Measurements from ENCODE around the gene PCDHB2. TPM values are rescaled to one million over a fixed set of nuclear protein-coding genes. Genes with fewer than 3 reads are reported as not detected.
"Not testable (repeated sequence)": the region's sequence is repeated elsewhere in the genome, so short reads cannot be mapped to it uniquely, and the experiment has no call there.

The PCDHB2 gene
- total and polyA plus RNA-seq, 7 donors: 0.30 to 1.6 (median 0.88) TPM

DNA sequence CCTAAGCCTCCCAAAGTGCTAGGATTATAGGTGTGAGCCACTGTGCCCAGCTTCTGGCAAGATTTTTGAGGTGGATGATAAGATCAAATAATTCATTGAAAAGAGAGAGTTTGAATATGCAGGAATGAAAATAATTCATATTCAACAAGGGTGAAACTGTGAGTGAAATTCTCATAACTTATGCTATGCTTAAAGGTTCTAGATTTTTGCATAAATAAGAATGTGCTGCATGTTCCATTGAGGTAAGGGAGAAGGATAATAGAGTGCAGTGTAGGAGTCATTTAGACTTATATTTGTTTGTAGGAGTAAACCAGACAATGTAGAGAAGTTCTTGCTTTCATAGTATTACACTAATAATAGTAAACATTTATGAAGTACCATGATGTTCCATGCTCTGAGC lies 12.2 kb upstream of the PCDHB2 start:
- Histone ChIP-seq H3K27me3 (ENCODE audit: insufficient read depth in 3 of 3, low read length in 2 of 3) (peaks cover 5 to 16% (median 6%) of the 10 kb centered on the region in 3 donors), H3K4me1 (no peaks in the 10 kb centered on the region), H3K36me3 (ENCODE audit: insufficient read depth in 1 of 2, low read depth in 1 of 2) (no peaks in the 10 kb centered on the region), H3K9me3 (peaks cover 4% of the 10 kb centered on the region), H3K4me3 (no peak overlapping the region), H3K27ac (no peak overlapping the region)
- TF ChIP-seq, protein P1, sequence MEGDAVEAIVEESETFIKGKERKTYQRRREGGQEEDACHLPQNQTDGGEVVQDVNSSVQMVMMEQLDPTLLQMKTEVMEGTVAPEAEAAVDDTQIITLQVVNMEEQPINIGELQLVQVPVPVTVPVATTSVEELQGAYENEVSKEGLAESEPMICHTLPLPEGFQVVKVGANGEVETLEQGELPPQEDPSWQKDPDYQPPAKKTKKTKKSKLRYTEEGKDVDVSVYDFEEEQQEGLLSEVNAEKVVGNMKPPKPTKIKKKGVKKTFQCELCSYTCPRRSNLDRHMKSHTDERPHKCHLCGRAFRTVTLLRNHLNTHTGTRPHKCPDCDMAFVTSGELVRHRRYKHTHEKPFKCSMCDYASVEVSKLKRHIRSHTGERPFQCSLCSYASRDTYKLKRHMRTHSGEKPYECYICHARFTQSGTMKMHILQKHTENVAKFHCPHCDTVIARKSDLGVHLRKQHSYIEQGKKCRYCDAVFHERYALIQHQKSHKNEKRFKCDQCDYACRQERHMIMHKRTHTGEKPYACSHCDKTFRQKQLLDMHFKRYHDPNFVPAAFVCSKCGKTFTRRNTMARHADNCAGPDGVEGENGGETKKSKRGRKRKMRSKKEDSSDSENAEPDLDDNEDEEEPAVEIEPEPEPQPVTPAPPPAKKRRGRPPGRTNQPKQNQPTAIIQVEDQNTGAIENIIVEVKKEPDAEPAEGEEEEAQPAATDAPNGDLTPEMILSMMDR (IDR thresholded peaks at IDR 0.05): no peak
- intact Hi-C loops (cut with DNase I): no loop called here
- ATAC-seq (no peak), DNase-seq (no peak)

DNA sequence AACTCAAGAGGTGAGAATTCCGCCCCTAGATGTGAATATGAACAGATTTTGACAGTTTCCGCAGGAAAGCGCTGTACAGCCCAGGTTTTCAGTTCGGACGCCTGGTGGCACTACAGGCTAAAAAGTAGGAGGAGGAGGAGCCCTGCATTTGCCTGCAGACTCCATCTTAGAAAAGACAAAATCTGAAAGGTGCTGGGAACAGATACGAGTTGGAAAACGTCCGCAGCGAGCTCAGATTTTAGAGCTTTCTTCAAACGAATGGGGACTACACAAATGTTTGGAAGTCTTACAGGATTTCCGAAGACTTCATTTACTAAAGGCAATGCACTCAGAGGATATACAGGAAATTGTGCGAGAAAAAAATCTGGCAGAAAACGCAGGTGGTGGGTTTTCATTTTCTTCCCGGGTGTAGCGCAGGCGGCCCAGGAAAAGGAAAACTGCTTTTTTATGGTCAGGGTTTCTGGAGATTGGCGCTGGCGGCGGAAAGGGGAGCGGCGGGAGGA lies 9.9 kb upstream of the PCDHB2 start:
- DNase-seq (no peak), ATAC-seq (peak in 2 of 4 donors; percentile 66 to 85)
- Histone ChIP-seq H3K27ac (no peak overlapping the region), H3K4me1 (no peaks in the 10 kb centered on the region), H3K4me3 (peak overlapping the region; percentile 62), H3K27me3 (ENCODE audit: insufficient read depth in 3 of 3, low read length in 2 of 3) (peaks cover 0 to 3% (median 0%) of the 10 kb centered on the region in 3 donors), H3K36me3 (ENCODE audit: insufficient read depth in 1 of 2, low read depth in 1 of 2) (no peaks in the 10 kb centered on the region), H3K9me3 (no peaks in the 10 kb centered on the region)
- intact Hi-C loops (cut with DNase I): no loop called here
- WGBS, 3 donors: 6 to 13% (median 8%) methylated on average over 21 of the region's 21 CpGs
- TF ChIP-seq, protein P1 (IDR thresholded peaks at IDR 0.05): peak; percentile 46

DNA sequence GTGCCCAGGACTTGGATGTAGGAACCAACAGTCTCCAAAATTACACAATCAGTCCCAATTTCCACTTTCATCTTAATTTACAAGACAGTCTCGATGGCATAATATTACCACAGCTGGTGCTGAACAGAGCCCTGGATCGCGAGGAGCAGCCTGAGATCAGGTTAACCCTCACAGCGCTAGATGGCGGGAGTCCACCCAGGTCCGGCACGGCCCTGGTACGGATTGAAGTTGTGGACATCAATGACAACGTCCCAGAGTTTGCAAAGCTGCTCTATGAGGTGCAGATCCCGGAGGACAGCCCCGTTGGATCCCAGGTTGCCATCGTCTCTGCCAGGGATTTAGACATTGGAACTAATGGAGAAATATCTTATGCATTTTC lies 837 bp downstream of the PCDHB2 start:
- intact Hi-C loops (cut with DNase I): loop anchor here in 1 of 2 donors (10.0 kb wide), 1 partner anchor 470 kb away; no protein-coding TSS in a partner anchor
- ATAC-seq: no peak
- H3K9me3 ChIP-seq: peaks cover 17% of the 10 kb centered on the region
- TF ChIP-seq, protein P1 (IDR thresholded peaks at IDR 0.05): no peak
- peak overlapping the region; percentile 55 for H3K4me3 ChIP-seq
- no peaks in the 10 kb centered on the region for H3K4me1 ChIP-seq
- no peak for DNase-seq
- H3K27me3 ChIP-seq (ENCODE audit: insufficient read depth in 3 of 3, low read length in 2 of 3): peaks cover 0 to 26% (median 11%) of the 10 kb centered on the region in 3 donors
- WGBS, 3 donors: 34 to 48% (median 35%) methylated on average over 12 of the region's 12 CpGs
- H3K27ac ChIP-seq: no peak overlapping the region
- H3K36me3 ChIP-seq (ENCODE audit: insufficient read depth in 1 of 2, low read depth in 1 of 2): no peaks in the 10 kb centered on the region

DNA sequence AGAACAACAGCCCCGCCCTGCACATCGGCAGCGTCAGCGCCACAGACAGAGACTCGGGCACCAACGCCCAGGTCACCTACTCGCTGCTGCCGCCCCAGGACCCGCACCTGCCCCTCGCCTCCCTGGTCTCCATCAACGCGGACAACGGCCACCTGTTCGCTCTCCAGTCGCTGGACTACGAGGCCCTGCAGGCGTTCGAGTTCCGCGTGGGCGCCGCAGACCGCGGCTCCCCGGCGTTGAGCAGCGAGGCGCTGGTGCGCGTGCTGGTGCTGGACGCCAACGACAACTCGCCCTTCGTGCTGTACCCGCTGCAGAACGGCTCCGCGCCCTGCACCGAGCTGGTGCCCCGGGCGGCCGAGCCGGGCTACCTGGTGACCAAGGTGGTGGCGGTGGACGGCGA lies 1.8 kb downstream of the PCDHB2 start:
- intact Hi-C loops (cut with DNase I): loop anchor here in 1 of 2 donors (10.0 kb wide), 1 partner anchor 469 kb away; no protein-coding TSS in a partner anchor
- not testable (repeated sequence) for H3K36me3 ChIP-seq (ENCODE audit: insufficient read depth in 1 of 2, low read depth in 1 of 2); ATAC-seq; H3K4me1 ChIP-seq; DNase-seq; H3K9me3 ChIP-seq; H3K4me3 ChIP-seq; H3K27ac ChIP-seq
- peaks cover 0 to 30% (median 12%) of the 10 kb centered on the region in 3 donors for H3K27me3 ChIP-seq (ENCODE audit: insufficient read depth in 3 of 3, low read length in 2 of 3)
- WGBS, 3 donors: 33 to 39% (median 39%) methylated on average over 23 to 29 of the region's 46 CpGs

DNA sequence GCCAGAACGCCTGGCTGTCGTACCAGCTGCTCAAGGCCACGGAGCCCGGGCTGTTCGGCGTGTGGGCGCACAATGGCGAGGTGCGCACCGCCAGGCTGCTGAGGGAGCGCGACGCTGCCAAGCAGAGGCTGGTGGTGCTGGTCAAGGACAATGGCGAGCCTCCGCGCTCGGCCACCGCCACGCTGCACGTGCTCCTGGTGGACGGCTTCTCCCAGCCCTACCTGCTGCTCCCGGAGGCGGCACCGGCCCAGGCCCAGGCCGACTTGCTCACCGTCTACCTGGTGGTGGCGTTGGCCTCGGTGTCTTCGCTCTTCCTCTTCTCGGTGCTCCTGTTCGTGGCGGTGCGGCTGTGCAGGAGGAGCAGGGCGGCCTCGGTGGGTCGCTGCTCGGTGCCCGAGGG lies 2.2 kb downstream of the PCDHB2 start:
- H3K4me1 ChIP-seq; H3K4me3 ChIP-seq; H3K9me3 ChIP-seq; ATAC-seq; DNase-seq; H3K36me3 ChIP-seq (ENCODE audit: insufficient read depth in 1 of 2, low read depth in 1 of 2); H3K27ac ChIP-seq: not testable (repeated sequence)
- 30 to 40% (median 34%) methylated on average over 15 to 34 of the region's 38 CpGs for WGBS, 3 donors
- intact Hi-C loops (cut with DNase I): loop anchor here in 1 of 2 donors (10.0 kb wide), 1 partner anchor 468 kb away; no protein-coding TSS in a partner anchor
- peaks cover 0 to 30% (median 12%) of the 10 kb centered on the region in 3 donors for H3K27me3 ChIP-seq (ENCODE audit: insufficient read depth in 3 of 3, low read length in 2 of 3)

All from psoas muscle (tissue), 8 donors.